ENCODE data around the gene POLR3B.

Gene POLR3B

DNA sequence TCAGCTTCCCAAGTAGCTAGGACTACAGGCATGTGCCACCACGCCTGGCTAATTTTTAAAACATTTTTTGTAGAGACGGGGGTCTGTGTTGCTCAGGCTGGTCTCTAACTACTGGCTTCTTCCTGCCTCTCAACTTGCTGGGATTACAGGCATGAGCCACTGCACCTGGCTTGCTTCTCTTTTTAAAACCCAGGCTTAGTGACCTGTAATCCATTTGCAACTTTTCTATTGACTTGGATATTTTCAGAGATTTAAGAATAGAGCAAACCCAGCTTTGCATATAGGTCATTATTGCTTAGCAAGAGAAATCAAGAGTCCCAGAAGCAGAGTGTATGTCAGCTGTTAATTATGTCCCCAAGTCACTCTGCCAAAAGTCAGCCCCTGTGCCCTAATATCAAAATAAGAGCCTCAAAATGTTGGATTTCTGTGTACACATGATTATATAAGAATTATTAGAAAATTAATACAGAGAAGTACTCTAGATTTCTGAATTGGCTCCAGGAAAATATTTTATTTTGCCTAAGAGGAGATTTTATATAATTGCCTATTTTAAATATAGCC, 30.2 kb upstream of the POLR3B start:
- DNase-seq, result no peak

GRCh38 chr12:106328735-106329134, 28.8 kb upstream of the POLR3B start:
- no peak overlapping the region for H3K4me3 ChIP-seq (ENCODE audit: low read depth, low read length)
- no peak for DNase-seq
- TF ChIP-seq CTCF (IDR thresholded peaks at IDR 0.05; ENCODE audit: low read depth, low read length), result no peak
- no peaks in the 10 kb centered on the region for H3K27me3 ChIP-seq
- no peaks in the 10 kb centered on the region for H3K36me3 ChIP-seq
- no peaks in the 10 kb centered on the region for H3K4me1 ChIP-seq
- H3K9me3 ChIP-seq, result no peaks in the 10 kb centered on the region

More for the DNA sequence above, 30.2 kb upstream of the POLR3B start:
- Histone ChIP-seq H3K4me1 (no peaks in the 10 kb centered on the region), H3K36me3 (no peaks in the 10 kb centered on the region), H3K4me3 (ENCODE audit: low read depth, low read length) (no peak overlapping the region), H3K27me3 (no peaks in the 10 kb centered on the region), H3K9me3 (no peaks in the 10 kb centered on the region)
- TF ChIP-seq CTCF (IDR thresholded peaks at IDR 0.05; ENCODE audit: low read depth, low read length), result no peak

DNA sequence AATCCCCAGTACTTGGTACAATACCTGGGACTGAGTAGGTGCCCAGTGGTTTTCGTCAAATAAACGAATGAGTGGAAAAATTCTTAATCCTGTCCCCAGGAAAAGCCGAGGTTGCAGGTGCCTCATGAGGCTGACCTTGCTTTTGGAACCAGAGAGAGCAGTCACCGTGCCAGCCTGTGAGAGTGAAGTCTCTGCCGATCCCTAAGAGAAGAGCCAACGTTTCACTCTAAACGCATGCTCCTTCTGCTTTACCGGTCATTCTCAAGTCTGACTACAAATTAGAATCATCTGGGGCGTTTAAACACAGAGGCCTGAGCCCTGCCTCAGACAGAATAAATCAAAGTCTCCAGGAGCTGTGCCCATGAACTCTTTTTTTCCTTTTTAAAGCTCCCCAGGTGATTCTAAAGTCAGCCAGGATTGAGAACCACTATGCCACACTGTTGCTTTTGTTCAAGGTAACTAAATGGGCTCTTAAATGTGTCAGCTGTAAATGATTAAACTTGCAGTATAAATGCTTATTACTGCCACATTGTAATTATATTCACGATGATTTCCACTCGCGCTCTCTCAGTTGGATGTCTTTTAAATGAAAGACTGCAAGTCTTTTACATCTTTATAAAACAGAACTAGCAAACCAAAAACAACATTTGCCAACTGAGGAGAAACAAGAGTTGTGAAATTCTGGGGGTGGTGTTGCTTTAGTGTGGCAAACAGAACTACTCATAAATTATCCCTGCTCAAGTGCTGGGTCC, 28.1 kb upstream of the POLR3B start:
- no peaks in the 10 kb centered on the region for H3K9me3 ChIP-seq
- no peaks in the 10 kb centered on the region for H3K36me3 ChIP-seq
- no peak overlapping the region for H3K4me3 ChIP-seq (ENCODE audit: low read depth, low read length)
- DNase-seq, result no peak
- no peak for TF ChIP-seq CTCF (IDR thresholded peaks at IDR 0.05; ENCODE audit: low read depth, low read length)
- H3K27me3 ChIP-seq, result no peaks in the 10 kb centered on the region
- H3K4me1 ChIP-seq, result no peaks in the 10 kb centered on the region

DNA sequence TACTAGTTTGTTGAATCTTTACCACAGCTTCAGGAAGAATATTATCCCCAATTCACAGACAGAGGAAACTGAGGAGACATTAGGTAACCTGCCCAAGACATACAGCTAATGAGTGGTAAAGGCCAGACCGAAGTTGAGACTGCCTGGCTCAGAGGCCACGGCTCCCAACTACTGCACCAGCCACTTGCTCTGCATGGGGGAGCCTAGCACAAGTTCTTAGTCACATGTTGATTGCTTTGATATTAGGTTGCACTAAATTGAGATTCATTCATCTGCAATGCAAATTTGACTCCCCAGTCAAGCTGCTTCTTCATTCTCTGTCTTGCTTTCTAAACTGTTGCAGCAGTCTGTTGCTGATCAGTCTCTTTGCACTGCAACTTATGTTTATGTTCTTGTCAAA, 25.9 kb upstream of the POLR3B start:
- no peaks in the 10 kb centered on the region for H3K4me1 ChIP-seq
- H3K9me3 ChIP-seq, result no peaks in the 10 kb centered on the region
- no peak for DNase-seq
- no peak overlapping the region for H3K4me3 ChIP-seq (ENCODE audit: low read depth, low read length)
- TF ChIP-seq CTCF (IDR thresholded peaks at IDR 0.05; ENCODE audit: low read depth, low read length), result no peak
- no peaks in the 10 kb centered on the region for H3K27me3 ChIP-seq
- H3K36me3 ChIP-seq, result no peaks in the 10 kb centered on the region

GRCh38 chr12:106332536-106332935, 25.0 kb upstream of the POLR3B start:
- Histone ChIP-seq H3K4me3 (ENCODE audit: low read depth, low read length) (no peak overlapping the region), H3K27me3 (no peaks in the 10 kb centered on the region; the same call in 1 of the 2 replicates), H3K4me1 (no peaks in the 10 kb centered on the region), H3K36me3 (no peaks in the 10 kb centered on the region), H3K9me3 (no peaks in the 10 kb centered on the region)
- TF ChIP-seq CTCF (IDR thresholded peaks at IDR 0.05; ENCODE audit: low read depth, low read length), result no peak
- DNase-seq, result no peak

DNA sequence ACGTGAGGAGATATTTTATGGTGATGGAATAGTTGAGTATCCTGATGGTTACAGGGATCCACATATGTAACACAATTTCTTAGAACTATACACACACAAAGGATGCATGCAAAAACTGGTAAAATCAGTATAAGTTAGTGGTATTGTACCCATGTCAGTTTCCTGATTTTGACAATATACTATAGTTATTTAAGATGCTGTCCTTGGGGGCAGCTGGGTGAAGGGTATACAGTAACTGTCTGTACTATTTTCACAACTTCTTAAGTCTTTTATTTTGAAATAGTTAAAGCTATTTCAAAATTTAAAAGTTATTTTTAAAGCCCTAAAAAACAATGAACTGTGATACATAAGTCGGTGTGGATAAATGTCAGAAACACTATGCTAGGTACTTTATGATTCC, 24.5 kb upstream of the POLR3B start:
- no peaks in the 10 kb centered on the region for H3K4me1 ChIP-seq
- H3K4me3 ChIP-seq (ENCODE audit: low read depth, low read length), result no peak overlapping the region
- no peak for DNase-seq
- H3K27me3 ChIP-seq, result no peaks in the 10 kb centered on the region; the same call in 1 of the 2 replicates
- TF ChIP-seq CTCF (IDR thresholded peaks at IDR 0.05; ENCODE audit: low read depth, low read length), result no peak
- no peaks in the 10 kb centered on the region for H3K9me3 ChIP-seq
- H3K36me3 ChIP-seq, result no peaks in the 10 kb centered on the region

Data from BE2C (cell line).